Activated CD8-positive, alpha-beta memory T cell treated with anti-CD3 and anti-CD28 coated beads for 4 hours (primary cell): ENCODE results near the gene HAL.

Experiments used
- DNase-seq, 2 donors: peaks; one replicate each; pipeline ENCODE4 v3.0.0-alpha.2; 2020; ENCODE audit warnings: low read depth in 2 of 2

HAL gene

GRCh38 chr12:96014943-96015599, 18.9 kb upstream of the HAL start:
- DNase-seq: no peak

GRCh38 chr12:96007729-96008128, 11.6 kb upstream of the HAL start:
- DNase-seq: no peak

GRCh38 chr12:96006727-96007126, 10.6 kb upstream of the HAL start:
- no peak for DNase-seq

GRCh38 chr12:96000858-96001257, 4.7 kb upstream of the HAL start:
- DNase-seq: no peak

- DNase-seq: no peak
These were observed 3.3 kb upstream of the HAL start for GRCh38 chr12:95999484-95999883.

GRCh38 chr12:95998611-95999286, 2.6 kb upstream of the HAL start:
- DNase-seq: peak in 1 of 2 donors; percentile 7

- DNase-seq: no peak
These were observed 1.9 kb upstream of the HAL start for GRCh38 chr12:95997911-95998510.

- DNase-seq: no peak
These were observed 1.1 kb upstream of the HAL start for GRCh38 chr12:95997276-95997675.

GRCh38 chr12:95995238-95996031, 709 bp downstream of the HAL start:
- no peak for DNase-seq

GRCh38 chr12:95994476-95994875, 1.7 kb downstream of the HAL start:
- DNase-seq: no peak

- DNase-seq: no peak
These were observed 2.2 kb downstream of the HAL start for GRCh38 chr12:95993907-95994306.

- no peak for DNase-seq
These were observed 6.0 kb downstream of the HAL start for GRCh38 chr12:95990136-95990535.

- DNase-seq: no peak
These were observed 6.5 kb downstream of the HAL start for GRCh38 chr12:95989504-95990123.

GRCh38 chr12:95988506-95989275, 7.5 kb downstream of the HAL start:
- no peak for DNase-seq

- no peak for DNase-seq
These were observed 9.2 kb downstream of the HAL start for GRCh38 chr12:95986635-95987570.

- no peak for DNase-seq
These were observed 11.5 kb downstream of the HAL start for GRCh38 chr12:95984682-95985081.

GRCh38 chr12:95982602-95983001, 13.5 kb downstream of the HAL start:
- no peak for DNase-seq

GRCh38 chr12:95980437-95980836, 15.7 kb downstream of the HAL start:
- no peak for DNase-seq

- no peak for DNase-seq
These were observed 17.4 kb downstream of the HAL start for GRCh38 chr12:95978774-95979173.

GRCh38 chr12:95978351-95978750, 17.8 kb downstream of the HAL start:
- DNase-seq: no peak
